Urothelium cell line (cell line): ENCODE results near the gene PRSS2.
A peak's percentile ranks its signal among the peaks of the same experiment; 100 is the strongest.
"Not testable (repeated sequence)": the region's sequence is repeated elsewhere in the genome, so short reads cannot be mapped to it uniquely, and the experiment has no call there.

Experiments
- DNase-seq: peaks from one replicate; pipeline ENCODE4 v3.0.0; 2011; ENCODE audit warnings: low spot score, mixed read lengths
- FAIRE-seq: peaks from 2 replicates; lab custom pipeline; 2011; peaks lifted over from hg19 to GRCh38; lab: Jason Lieb, UNC

PRSS2 gene

GRCh38 chr7:142758312-142758711 lies 12.5 kb upstream of the PRSS2 start:
- not testable (repeated sequence) for FAIRE-seq, DNase-seq

- FAIRE-seq (no peak), DNase-seq (no peak)
Observed at GRCh38 chr7:142759433-142759832, 11.3 kb upstream of the PRSS2 start.

- FAIRE-seq (no peak), DNase-seq (no peak)
Observed at GRCh38 chr7:142760071-142760642, 10.6 kb upstream of the PRSS2 start.

GRCh38 chr7:142761606-142762005 lies 9.2 kb upstream of the PRSS2 start:
- FAIRE-seq, DNase-seq: not testable (repeated sequence)

- no peak for FAIRE-seq
Observed at GRCh38 chr7:142762104-142762503, 8.7 kb upstream of the PRSS2 start.

GRCh38 chr7:142767451-142767850 lies 3.3 kb upstream of the PRSS2 start:
- DNase-seq (no peak), FAIRE-seq (no peak)

More at GRCh38 chr7:142762104-142762503, 8.7 kb upstream of the PRSS2 start:
- no peak for DNase-seq

- FAIRE-seq (no peak), DNase-seq (no peak)
Observed at GRCh38 chr7:142767861-142768260, 2.9 kb upstream of the PRSS2 start.

GRCh38 chr7:142768885-142769284 lies 1.9 kb upstream of the PRSS2 start:
- not testable (repeated sequence) for DNase-seq, FAIRE-seq

- no peak for DNase-seq
- no peak for FAIRE-seq
Observed at GRCh38 chr7:142771353-142771723, 568 bp downstream of the PRSS2 start.

GRCh38 chr7:142772051-142772450 lies 1.3 kb downstream of the PRSS2 start:
- no peak for DNase-seq
- FAIRE-seq, result no peak

- FAIRE-seq (no peak), DNase-seq (no peak)
Observed at GRCh38 chr7:142772673-142773072, 1.9 kb downstream of the PRSS2 start.

GRCh38 chr7:142773230-142773629 lies 2.5 kb downstream of the PRSS2 start:
- DNase-seq, result no peak
- no peak for FAIRE-seq

GRCh38 chr7:142773937-142774744 lies 3.4 kb downstream of the PRSS2 start:
- DNase-seq, result no peak
- no peak for FAIRE-seq

GRCh38 chr7:142774826-142775225 lies 4.1 kb downstream of the PRSS2 start:
- FAIRE-seq (no peak), DNase-seq (peak; percentile 31)

GRCh38 chr7:142775351-142776115 lies 4.8 kb downstream of the PRSS2 start:
- not testable (repeated sequence) for DNase-seq, FAIRE-seq

GRCh38 chr7:142776206-142776844 lies 5.6 kb downstream of the PRSS2 start:
- DNase-seq (no peak), FAIRE-seq (no peak)

- not testable (repeated sequence) for DNase-seq, FAIRE-seq
Observed at GRCh38 chr7:142776845-142777225, 6.1 kb downstream of the PRSS2 start.

- FAIRE-seq (no peak), DNase-seq (no peak)
Observed at GRCh38 chr7:142777318-142777717, 6.5 kb downstream of the PRSS2 start.

GRCh38 chr7:142782922-142783900 lies 12.4 kb downstream of the PRSS2 start:
- DNase-seq (peak; percentile 73), FAIRE-seq (no peak)

- no peak for FAIRE-seq
- no peak for DNase-seq
Observed at GRCh38 chr7:142784096-142784495, 13.3 kb downstream of the PRSS2 start.
